Fibroblast of gingiva (primary cell): Measurements from ENCODE around the gene IMMT.
"Not testable (repeated sequence)": the region's sequence is repeated elsewhere in the genome, so short reads cannot be mapped to it uniquely, and the experiment has no call there.

Experiments used
- DNase-seq: peaks from one replicate; pipeline ENCODE4 v3.0.0-alpha.2; 2011; ENCODE audit warnings: low read depth

The IMMT gene

DNA sequence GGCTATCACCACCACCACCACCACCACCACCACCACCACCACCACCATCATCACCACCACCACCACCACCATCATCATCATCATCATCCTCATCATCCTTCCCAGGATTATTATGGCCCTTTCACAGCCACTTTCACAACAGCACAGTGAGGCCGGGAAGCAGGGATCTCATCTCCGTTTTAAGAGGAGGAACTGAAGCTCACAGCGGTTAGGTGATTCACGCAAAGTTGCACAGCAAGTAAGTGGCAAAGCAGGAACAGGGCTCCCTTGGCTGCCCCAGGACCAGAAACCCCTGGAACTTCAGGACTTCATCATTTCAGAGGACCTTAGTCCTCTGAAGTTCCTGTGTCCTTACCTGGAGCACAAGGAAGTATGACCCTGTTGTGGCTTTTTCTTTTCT is 30.8 kb upstream of the IMMT start:
- no peak for DNase-seq

DNA sequence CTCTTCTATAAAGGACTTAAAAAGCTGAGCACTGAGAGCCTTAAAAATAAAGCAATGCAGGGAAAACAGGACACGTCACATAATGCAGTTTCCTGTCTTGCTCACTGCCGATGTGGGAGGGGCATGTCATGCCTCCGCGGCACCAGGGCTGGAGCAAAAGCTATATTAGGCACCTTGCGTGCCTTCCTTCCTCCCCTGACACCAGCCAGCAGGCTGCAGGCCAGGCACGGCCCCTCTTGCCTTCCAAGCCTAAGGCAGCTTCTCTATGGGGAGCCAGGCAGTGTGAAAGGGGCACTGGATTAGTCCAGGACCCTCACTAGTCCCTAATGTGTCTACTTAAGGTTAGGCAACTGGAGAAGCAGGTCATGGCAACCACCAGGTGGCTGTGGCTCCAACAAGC is 30.3 kb upstream of the IMMT start:
- DNase-seq, result no peak

- DNase-seq, result no peak
These were observed 29.5 kb upstream of the IMMT start for GRCh38 chr2:86224645-86225355.

DNA sequence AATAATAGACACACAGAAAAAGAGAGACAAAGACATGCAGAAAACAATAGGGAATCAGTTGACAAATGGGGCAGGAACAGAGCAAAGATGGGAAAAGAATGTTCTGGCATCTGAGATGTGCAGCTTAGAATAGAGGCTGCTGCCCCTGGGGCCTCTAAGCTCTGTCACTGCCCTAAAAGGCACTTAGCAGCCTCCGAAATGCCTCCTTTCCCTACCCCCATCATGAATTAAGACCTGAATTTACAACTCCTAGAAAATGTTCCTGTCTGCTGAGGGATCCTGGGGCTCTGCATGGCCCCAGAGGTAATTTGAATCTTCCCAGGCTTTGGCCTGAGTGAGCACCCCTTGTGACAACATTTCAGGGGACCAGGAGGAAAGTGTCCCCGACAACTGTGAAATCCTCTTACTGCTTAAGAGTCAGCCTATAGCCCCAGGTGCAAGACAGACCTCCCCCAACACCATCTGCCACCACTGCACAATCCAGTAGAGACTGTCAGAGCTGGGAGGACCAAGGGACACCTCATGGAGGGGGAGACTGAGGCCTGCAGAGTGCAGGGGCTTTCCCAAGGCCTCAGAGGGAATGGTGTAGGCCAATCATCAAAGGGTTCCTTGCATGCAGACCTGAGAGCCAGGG is 28.8 kb upstream of the IMMT start:
- DNase-seq, result no peak

DNA sequence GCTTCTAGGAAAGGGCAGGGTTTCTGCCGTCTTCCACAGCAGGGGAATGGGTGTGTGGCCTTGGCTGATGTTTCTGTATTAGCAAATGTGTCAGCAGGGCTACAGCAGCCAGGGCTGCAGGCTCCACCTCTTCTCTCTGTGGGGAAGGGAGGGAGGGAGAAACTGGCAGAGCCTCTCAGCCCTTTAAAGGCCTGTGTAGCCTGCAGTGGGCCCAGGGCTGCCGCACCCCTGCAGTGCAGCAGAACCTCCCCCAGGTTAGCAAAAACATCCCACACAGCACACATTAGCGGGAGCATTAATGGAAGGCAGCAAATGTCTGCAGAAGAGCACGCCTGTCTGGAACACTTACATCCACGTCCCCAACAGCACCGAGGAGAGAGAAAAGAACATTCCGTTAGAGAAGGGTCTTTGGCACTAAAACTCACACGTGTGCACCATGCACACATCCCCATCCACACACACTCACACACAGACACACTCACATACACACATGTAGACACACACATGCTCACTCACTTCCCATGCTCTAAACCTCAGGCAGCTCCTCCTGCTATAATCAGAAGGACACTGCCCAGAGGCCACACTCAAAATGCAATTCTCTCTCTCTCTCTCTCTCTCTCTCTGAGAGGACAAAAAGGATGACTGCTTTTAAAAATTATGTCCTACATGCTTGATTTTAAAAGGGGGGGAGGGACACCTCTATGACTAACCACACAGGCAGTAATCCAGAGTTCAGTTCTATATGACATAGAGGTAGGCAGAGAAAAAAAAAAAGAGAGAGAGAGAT is 28.1 kb upstream of the IMMT start:
- DNase-seq, result peak; percentile 33

DNA sequence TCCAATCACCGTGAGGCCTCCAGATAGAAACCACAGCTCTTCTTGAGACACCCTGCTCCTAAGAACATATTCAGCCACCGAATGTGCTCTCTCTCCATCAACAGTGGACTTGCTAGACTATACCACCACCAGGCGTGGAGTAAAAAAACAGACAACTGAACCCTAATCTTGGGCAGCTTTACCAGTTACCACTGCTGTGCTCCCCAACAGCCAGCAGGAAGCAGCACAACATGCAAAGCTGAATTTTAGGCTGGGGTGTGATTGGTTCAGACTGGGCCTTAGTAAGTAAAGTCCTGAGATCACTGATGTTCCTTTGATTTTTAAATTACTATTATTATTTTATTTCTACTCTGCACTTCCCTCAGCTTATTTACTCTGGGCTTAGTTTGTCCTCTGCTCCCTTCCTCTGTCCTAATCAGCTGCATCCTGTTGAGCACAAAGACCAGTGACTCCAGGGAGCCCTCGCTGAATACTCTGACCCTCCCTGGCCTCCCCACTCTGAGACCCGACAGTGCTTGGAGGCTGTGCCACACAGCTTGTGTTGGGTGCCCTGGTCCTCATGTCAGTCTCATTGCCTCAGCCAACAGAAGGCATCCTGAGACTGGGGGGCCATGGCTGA is 25.9 kb upstream of the IMMT start:
- peak; percentile 34 for DNase-seq

DNA sequence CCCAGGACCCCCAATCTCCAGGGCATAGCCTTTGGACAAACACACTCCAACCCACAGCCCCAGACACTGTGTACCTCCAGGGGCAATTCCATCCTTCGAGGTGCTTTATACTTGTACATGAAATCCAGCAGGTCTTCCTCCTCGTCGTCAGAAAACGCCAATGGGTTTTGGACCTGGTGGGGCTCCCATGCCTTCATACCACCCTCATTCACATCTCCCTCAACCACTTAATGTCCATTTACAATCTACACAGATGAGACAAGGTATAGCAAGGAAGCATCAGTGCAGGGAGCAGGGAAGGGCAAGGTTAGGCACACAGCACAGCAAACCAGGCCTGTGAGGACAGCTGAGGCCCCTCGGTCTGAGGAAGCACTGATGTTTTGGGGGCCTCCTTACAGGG is 24.6 kb upstream of the IMMT start:
- no peak for DNase-seq

GRCh38 chr2:86218124-86218523 is 22.9 kb upstream of the IMMT start:
- DNase-seq, result no peak

GRCh38 chr2:86216575-86217555 is 21.6 kb upstream of the IMMT start:
- peak; percentile 47 for DNase-seq

GRCh38 chr2:86214503-86214832 is 19.2 kb upstream of the IMMT start:
- DNase-seq, result no peak

- no peak for DNase-seq
These were observed 18.6 kb upstream of the IMMT start for GRCh38 chr2:86213699-86214502.

DNA sequence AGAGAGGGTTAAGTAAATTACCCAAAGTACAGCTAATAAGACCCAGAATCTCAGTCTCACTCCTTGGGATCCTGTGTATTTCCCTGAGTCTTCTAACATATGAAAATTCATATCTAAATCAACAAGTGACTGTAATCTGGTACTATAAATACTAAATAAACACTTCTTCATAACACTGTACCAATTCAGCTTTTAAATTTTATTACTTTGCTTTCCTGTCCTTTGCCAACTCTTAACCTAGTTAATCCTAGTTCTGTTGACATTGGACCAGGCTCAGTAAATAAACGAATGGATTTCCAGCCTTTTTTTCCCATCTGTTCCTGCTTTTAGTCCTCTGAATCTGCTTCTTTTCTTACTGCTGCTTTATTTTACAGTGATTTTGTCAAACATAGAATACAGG is 17.8 kb upstream of the IMMT start:
- no peak for DNase-seq

DNA sequence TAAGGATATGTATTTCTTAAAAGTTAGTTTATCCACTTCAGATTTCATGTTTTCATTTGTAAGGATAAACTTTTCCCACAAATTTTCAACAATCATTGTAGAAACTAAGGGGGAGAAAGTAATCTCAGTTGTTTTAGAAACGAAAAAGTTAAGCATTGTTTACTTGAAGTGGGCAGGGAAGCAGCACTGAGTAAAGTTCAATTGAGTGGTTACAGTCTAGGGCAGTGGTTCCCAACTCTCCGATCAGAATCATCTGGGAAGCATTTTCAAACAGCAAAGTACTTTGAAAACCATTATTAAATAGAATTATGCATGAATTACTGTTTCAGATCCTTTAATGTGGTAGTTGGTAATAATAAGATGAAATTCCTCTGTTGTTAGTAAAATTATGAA is 16.5 kb upstream of the IMMT start:
- no peak for DNase-seq

- DNase-seq, result no peak
These were observed 16.0 kb upstream of the IMMT start for GRCh38 chr2:86211033-86211795.

DNA sequence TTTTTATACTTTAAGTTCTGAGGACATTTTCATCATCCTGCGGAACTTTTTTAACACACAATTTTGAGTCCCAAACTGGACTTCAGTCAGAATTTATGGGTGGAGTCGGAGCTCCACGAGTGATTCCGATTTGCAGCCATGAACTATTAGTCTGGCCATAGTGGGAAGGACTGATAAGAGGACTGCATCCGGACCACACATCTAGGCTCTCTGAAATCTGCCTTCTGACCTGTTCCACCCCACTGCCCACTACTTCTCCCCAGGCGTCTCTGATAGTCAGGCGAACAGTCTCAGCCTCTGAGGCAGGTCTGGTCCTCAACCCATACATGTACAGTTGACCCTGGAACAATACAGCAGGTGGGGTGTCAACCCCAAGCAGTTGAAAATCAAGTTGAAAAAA is 9.2 kb upstream of the IMMT start:
- DNase-seq, result no peak

- DNase-seq, result no peak
These were observed 8.4 kb upstream of the IMMT start for GRCh38 chr2:86203614-86204013.

DNA sequence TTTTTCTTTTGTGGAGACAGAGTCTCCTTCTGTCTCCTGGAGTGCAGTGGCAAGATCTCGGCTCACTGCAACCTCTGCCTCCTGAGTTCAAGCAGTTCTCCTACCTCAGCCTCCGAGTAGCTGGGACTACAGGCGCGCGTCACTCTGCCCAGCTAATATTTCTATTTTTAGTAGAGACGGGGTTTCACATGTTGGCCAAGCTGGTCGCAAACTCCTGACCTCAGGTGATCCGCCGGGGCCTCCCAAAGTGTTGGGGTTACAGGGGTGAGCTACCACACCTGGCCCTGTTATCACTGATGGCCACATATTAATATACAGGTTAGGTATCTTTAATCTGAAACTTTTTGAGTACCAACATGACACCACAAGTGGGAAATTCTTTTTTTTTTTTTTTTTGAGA is 7.4 kb upstream of the IMMT start:
- no peak for DNase-seq

DNA sequence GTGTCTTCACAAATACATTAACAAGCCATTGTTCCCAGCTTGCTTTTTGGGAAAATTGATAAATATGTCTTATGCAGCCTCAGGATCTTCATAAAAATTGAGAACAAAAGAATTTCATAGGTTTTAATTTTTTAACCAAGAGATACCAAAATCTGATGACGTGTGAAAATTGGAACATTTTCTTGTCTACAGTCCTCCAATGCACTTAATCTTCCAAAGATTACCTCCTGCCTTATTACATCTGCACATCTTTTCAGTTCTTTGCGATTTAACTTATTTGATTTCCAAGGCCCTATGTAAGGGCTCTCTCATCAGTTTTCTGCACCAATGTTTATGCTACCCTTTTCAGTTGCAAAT is 7.1 kb upstream of the IMMT start:
- no peak for DNase-seq

- no peak for DNase-seq
These were observed 6.5 kb upstream of the IMMT start for GRCh38 chr2:86201671-86202335.

- not testable (repeated sequence) for DNase-seq
These were observed 5.3 kb upstream of the IMMT start for GRCh38 chr2:86200564-86200963.
